GM21723 (cell line): ENCODE measurements around the gene MTMR11.
"Not testable (repeated sequence)": the region's sequence is repeated elsewhere in the genome, so short reads cannot be mapped to it uniquely, and the experiment has no call there.

Experiments used
- ATAC-seq: cut with Tn5 transposase; IDR thresholded peaks from one replicate; pipeline ENCODE4 v1.9.1; 2021; ENCODE audit warnings: mild to moderate bottlenecking, moderate library complexity; ENCODE audit not compliant: unreplicated experiment

The MTMR11 gene, protein sequence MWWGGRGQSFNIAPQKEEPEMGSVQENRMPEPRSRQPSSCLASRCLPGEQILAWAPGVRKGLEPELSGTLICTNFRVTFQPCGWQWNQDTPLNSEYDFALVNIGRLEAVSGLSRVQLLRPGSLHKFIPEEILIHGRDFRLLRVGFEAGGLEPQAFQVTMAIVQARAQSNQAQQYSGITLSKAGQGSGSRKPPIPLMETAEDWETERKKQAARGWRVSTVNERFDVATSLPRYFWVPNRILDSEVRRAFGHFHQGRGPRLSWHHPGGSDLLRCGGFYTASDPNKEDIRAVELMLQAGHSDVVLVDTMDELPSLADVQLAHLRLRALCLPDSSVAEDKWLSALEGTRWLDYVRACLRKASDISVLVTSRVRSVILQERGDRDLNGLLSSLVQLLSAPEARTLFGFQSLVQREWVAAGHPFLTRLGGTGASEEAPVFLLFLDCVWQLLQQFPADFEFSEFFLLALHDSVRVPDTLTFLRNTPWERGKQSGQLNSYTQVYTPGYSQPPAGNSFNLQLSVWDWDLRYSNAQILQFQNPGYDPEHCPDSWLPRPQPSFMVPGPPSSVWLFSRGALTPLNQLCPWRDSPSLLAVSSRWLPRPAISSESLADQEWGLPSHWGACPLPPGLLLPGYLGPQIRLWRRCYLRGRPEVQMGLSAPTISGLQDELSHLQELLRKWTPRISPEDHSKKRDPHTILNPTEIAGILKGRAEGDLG

DNA sequence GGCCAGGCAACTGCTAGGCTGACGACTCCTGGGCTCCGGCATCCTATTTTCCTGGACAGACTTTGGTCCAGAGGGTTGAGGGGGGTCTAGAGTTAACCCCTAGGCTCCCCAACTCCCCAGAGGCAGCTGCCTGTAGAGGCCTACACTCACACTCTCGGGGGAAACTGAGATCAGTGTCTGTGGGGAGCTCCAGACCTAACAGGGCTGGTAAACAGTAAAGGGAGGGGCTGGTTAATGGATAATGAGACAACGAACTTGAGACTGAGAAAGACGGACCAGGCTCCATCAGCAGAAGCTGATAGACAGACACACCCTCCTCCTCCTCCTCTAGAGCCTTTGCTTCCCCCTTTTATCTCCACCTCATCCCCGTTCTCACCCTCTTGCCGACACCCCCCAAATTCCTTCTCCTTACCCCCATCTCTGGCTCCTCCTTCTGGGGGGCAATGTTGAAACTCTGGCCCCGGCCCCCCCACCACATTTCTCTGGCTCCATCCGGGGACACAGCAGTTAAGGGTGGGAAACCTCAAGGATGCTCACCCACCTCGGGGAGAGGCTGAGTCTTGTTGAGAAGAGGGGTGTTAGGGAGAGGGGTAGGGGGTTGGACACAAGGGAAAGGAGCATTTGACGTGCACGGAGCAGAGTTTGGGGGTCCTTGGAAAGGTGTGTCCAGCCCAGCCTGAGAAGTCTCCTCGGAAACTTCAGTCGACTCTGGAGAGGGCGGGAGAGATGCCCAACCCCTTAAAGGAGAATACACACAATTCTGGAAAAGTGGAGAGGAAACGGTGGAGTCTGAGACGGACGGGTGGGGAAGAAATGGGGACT lies at the start of gene MTMR11:
Gene MTMR11, minus strand, starts transcription at position 710 of the 822 bp plus-strand sequence. Its CDS starts 232 bp downstream, at position 478.
- no peak for ATAC-seq

DNA sequence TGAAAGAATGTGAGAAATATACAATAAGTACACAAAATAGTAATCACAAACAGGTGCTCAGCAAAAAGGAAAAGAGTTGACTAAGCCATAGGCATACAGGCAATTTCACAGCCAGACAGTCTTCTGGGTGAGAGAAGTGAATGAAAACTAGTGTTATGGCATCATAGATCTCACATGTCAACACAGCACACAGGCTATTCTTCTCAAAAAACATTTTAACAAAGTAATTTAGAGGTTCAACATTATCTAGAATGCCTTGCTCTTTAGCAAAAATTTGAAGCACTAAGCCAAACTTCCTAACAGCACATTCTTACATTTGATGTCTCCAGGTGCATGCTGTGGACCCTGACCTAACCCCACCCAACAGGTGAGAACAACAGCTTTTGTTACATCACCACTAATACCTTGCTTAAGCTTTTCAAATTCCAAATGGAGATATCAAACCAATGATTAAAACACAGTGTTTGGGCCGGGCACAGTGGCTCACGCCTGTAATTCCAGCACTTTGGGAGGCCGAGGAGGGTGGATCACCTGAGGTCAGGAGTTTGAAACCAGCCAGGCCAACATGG lies 43.4 kb upstream of the MTMR11 start:
- no peak for ATAC-seq

DNA sequence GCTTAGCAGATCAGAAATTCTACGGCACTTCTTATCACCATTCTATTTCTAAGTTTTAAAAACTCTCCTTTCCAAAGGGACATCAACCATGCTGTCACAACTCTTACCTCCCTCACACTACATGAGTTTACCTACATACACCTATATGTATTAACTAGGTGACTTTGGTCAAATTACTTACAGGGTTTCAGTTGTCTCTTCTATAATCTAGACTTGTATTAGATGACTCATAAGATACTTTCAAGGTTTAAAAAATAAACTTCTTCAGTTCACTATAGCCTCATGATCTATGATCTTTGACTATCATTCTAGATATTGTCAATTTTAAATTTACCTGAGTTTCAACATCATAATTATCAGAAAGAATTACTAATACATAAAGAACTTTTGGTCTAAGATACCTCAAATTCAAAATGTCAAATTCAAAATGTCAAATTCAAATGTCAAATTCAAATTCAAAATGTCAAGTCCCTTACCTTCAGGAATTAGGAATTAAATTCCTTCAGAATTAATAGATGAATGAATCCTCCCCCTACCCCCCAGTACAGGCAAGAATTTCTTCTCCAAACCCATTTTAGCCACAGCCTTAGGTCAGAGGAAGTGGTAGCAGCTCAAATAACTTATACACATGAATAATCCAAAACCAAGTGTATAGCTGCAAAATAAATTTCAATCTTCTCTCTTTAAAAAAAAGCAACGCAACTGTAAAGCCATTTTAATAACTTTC lies 42.7 kb upstream of the MTMR11 start:
- ATAC-seq, result no peak

DNA sequence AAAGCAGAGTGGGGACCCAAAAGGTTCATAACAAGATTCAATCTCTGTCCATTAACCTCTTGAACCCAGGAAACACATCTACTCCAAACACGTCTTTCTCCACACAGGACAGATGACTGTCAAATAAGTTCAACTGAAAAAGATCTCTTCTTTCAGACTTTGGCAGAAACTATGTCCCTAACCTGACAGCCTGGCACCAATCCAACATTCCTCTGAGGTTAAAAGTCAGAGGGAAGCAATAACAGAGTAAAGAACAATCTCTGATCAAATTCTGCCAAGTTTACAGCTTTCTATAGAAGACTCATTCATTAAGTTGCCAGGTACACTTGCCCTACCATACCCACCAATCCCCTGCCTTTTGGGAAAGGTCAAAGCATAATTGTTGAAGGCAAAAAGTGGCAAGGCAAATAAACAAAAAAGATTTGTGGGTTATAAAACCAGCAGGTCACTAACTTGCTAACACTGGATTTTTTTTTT lies 41.9 kb upstream of the MTMR11 start:
- ATAC-seq, result no peak

DNA sequence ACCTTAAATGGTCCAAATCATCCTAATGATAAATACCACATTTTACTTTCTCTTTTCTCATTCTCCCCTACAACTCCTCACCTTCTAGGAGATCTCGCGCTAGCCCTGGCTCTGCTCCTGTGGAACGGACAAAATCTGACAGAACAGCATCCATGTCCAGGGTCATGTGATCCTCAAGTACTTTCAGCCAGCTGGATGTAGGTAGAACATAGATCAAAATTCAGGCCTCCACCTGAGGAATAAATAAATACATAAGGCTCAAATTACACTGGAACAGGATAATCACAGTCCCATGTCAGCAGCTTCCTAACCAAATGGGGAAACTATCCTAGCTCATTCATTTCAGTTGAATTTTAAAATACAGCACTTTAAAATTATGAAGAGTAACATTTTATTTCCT lies 40.7 kb upstream of the MTMR11 start:
- ATAC-seq, result no peak

DNA sequence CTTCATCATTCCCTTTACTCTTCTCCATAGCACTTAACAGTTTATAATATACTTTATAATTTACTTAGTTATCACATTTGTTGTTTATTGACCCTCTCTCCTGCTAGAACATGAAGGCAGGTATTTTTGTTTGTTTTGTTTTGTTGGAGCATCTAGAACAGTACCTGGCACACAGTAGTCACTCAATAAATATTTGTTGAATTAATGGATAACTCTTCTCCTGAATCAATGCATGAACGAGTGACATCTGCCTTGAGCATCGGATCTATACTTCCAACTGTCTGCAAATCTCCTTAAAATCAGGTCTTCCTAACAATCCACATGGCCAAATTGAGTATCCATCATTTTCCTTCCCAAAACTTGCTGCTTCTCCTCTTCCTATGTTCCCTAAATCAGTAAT lies 35.9 kb upstream of the MTMR11 start:
- no peak for ATAC-seq

DNA sequence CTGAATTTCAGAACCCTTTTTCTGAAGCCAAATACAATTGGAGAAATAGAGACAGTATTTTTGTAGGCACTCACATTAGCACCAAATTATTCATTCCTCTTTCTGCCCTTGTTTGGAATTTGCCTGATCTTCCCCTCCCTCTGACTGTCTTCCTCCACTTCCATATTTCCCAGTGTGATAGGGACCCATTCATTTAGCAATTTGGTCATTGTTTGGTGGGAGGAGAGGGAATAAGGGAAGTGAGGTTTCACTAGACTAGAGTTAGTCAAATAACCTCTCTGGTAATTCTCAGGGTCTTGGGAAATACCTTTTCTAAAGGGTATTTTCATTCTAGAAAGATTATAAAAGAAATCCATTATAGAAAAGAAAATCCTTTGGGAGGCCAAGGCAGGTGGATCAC lies 31.0 kb upstream of the MTMR11 start:
- no peak for ATAC-seq

DNA sequence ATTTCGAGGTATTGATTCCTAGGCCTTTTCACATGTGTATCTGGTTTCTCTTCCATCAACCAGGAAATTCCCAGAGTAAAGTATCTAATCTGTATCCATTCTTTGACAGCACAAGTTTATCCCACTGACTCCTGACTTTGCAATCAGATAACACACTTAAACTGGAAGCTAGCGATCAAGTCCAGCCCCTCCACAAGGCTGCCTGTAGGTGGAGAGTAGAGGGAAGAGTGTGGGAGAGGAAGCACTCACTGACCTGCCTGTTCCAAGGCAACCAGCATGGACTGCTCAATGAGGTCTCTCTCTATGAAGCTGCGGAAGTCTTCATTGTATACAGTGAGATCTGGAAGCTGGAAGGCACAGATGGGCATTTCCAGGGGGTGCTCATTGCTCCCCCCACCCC lies 30.4 kb upstream of the MTMR11 start:
- no peak for ATAC-seq

DNA sequence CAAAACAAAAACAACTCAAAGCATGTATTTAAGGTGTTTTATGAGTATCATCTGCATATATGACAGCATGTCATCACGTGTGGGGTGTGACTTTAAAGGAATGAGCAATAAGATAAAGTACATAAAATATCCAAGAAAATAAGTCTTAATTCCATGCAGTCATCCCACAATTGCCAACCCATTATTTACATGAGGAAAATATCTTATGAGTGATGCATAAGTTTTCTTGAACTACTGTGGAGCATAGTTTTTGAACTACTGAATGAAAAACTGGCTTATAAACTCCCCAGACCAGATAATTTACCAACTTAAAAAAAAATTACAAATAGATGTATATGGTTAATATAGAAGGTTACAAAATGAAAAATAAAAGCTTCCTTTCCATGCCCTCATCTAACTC lies 29.7 kb upstream of the MTMR11 start:
- no peak for ATAC-seq

DNA sequence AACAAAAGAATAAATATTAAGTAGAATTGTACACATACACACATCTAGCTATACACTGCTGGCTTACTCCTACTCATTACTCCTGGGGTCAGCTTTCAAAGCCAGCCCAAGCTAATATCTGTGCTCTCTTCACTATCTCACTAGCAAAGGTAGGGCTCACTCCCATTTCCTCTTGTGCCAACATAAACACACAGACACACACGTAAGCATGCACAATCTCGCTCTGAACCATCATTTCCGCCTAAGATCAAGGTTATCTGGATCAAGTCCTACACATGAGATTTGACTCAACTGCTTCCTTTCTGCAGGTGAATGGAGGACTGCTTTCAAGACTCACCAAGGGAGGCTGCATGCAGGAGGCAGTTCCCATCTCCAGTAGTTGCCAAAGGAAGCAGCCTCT lies 28.8 kb upstream of the MTMR11 start:
- ATAC-seq, result no peak

DNA sequence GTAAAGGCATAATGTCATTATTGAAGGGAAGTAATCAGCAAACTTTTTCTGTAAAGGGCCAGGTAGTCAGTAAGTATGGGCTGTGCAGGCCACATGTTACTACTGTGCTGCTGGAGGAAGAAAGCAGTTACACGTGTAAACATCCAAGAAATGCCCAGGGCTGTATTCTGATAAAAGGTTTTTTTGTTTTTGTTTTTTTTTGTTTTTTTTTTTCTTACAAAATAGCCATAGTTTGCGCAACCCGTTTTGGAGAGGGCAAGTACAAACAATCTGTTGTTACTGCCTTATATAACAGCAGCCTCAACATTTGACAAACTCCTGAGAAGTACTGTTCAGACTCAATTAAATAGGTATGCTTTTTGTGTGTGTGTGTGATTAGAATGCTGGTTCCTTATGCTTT lies 26.7 kb upstream of the MTMR11 start:
- no peak for ATAC-seq

DNA sequence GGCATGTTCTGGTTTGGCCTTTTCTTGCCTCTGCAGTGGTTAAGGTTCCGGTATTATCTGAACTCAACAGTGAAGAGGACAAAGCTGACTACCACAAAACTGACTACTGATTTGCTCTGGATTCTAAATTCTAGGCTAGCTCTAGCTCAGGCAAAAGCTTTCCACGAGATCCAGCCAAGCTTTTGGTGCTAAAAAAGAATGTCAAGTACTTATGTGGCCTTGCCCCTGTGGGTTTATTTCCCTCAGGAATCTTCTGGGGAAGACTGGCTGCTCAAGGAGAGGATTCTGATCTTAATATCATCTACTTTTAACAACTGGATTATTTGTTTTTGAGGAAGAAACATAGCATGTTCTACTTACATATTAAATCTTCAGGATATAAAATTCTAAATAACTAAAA lies 26.1 kb upstream of the MTMR11 start:
- no peak for ATAC-seq

DNA sequence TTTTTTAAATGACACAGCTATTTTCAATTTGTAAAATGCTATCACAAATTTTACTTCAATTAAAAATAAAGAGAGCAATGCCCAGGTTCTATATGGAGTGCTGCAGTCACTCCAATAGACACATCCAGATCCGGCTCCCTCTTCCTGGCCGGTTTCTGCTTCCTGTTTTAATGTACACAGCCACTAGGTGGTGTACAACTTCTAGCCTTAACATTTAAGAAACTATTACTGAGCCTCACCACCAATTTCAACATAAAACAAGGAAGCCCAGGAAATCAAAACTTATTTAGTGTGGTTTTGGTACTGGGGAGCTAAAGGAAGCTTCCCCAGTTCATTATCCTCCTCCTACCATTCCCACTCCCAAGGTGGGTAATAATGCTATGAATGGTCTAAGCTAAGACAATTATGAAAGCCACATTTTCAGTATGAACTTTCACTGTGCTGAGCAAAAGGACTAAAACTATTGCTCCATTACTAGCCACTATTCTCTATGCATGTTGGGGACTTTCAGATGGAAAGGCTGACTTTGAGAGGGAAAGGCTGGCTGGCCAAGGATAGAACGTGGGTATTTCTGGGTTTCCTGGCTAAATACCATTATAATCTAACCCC lies 25.5 kb upstream of the MTMR11 start:
- ATAC-seq, result no peak

DNA sequence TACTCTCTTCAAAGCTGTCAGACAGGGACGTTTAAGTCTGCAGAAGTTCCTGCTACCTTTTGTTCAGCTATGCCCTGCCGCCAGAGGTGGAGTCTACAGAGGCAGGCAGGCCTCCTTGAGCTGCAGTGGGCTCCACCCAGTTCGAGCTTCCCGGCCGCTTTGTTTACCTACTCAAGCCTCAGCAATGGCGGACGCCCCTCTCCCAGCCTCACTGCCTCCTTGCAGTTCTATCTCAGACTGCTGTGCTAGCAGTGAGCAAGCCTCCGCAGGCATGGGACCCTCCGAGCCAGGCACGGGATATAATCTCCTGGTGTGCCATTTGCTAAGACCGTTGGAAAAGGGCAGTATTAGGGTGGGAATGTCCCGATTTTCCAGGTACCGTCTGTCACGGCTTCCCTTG lies 20.9 kb upstream of the MTMR11 start:
- not testable (repeated sequence) for ATAC-seq

DNA sequence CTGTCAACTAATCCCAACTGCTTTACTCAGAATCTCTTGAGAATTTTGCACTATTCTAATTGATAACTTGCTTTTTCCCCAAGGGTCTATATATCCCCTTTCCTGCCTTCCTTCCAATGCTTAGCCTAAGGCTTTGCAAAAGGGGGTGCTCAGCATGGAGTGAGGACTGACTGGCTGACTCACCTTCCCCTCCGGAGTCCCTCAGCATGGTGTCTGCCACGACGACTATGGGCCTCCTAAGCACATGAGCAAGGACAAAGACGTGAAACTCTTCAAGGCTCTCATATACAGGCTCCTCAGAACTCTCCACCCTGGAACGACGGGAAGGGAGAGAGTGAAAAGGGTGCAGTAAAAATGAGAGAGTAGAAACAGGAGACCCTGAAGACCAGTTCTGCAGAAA lies 13.2 kb upstream of the MTMR11 start:
- ATAC-seq, result no peak

DNA sequence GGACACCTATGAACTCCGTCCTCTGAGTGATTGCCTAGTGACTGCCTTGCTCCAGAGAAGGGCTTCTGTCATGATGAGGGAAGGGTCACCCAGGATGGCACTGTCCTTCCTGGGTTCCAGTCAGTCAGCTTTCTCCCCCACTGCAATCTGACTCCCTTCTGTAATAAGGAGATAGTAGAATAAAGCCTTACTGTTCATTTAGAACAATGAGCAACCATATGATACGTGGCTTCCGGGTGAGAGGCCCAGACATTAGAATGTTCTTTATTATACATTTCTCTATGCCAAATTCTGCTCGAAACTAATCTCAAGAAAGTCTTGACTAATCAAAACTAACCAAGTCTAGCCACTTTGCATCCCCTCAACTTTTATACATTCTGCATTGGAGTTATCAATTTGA lies 8.5 kb upstream of the MTMR11 start:
- no peak for ATAC-seq

DNA sequence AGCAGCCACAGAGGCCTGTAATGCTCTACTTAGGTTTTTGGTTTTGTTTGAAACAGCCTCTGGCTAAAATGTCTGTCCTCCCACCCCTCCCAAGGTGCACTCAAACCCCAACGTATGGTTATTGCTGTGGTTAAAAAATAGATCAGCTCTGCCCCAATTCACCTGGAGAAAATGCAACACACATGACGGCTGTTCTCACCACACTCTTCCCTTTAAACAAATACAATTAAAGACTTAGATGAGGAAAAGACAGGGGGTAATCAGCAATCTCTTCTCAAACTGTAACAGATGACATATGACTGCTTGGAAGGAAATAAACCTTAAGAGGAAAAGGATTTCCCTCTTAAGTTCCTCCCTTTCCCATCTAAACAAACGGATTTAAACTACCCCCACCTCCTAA lies 6.2 kb upstream of the MTMR11 start:
- ATAC-seq, result no peak

DNA sequence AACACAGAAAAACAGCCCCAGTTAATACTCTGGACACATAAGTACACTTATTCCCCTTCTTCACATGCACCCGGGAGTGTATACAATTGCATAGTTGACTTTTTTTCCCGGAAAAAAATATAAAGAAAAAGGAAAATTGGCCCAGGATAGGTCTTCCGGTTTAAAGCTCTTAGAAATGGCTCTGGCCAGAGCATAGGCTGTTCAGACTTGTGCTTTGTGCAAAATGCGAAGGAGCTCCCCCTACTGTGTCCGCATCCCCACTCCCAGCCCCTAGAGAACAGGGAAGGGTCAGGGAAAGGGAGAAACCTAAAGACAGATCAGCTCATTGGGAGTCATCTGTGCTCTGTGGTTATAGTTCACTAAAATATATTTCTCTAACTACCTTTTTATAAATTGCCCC lies 5.5 kb upstream of the MTMR11 start:
- no peak for ATAC-seq

DNA sequence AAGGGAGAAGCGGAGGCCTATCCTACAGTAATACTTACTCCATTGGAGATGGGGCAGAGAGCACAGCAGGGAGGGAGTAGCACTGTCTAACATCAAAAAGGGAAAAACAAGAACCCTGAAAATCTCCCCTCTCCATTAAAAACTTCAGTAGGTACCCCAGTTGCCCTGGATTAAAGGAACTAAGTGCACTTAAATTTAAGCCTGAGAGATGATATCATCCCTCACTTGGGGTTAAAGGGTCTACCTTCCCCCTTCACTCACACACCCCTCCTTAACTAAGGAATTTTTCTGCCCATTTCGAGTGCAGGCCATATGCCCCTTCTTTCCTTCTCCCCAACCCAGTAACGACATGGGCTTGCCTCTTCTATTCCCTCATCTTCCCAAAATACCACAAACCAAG lies 3.7 kb upstream of the MTMR11 start:
- no peak for ATAC-seq

DNA sequence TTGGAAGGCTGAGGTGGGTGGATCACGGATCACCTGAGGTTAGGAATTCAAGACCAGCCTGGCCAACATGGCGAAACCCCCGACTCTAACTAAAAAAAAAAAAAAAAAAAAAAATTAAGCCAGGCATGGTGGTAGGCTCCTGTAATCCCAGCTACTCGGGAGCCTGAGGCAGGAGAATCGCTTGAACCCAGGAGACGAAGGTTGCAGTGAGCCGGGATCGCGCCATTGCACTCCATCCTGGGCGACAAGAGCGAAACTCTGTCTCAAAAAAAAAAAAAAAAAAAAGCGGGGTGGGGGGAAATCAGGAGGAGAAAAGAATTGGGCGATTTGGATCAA lies 2.0 kb upstream of the MTMR11 start:
- ATAC-seq, result not testable (repeated sequence)
